Endothelial cell of umbilical vein (primary cell): ENCODE data around the gene PPP1R9A.

Experiments used
- CTCF ChIP-seq, 2 donors: IDR thresholded peaks; 1 replicate in 1 of 2; 2 replicates in 1 of 2; pipeline ENCODE4 v1.5.1; 2011; ENCODE audit warnings: low read length in 2 of 2, mild to moderate bottlenecking in 2 of 2, moderate library complexity in 2 of 2, control low read depth in 1 of 2, inconsistent platforms in 1 of 2, low read depth in 1 of 2; ENCODE audit not compliant: insufficient read depth in 1 of 2; ENCODE audit errors: extremely low read depth in 1 of 2
- EZH2 ChIP-seq: IDR thresholded peaks from 2 replicates; pipeline ENCODE4 v1.6.1; 2012; ENCODE audit warnings: borderline replicate concordance, low read depth, mild to moderate bottlenecking, moderate library complexity, low read length, inconsistent platforms; ENCODE audit not compliant: severe bottlenecking
- MYC ChIP-seq: IDR thresholded peaks from one replicate; pipeline ENCODE4 v1.6.1; 2011; ENCODE audit warnings: mild to moderate bottlenecking, low read depth, low read length
- POLR2A ChIP-seq: IDR thresholded peaks from 2 replicates; pipeline ENCODE4 v1.6.1; 2012; ENCODE audit warnings: low read depth, mild to moderate bottlenecking, control low read depth, low read length
- TF ChIP-seq, protein P1 (sequence below): IDR thresholded peaks from 2 replicates; pipeline ENCODE4 v1.6.1; 2011; ENCODE audit not compliant: insufficient read depth, insufficient read length

DNA sequence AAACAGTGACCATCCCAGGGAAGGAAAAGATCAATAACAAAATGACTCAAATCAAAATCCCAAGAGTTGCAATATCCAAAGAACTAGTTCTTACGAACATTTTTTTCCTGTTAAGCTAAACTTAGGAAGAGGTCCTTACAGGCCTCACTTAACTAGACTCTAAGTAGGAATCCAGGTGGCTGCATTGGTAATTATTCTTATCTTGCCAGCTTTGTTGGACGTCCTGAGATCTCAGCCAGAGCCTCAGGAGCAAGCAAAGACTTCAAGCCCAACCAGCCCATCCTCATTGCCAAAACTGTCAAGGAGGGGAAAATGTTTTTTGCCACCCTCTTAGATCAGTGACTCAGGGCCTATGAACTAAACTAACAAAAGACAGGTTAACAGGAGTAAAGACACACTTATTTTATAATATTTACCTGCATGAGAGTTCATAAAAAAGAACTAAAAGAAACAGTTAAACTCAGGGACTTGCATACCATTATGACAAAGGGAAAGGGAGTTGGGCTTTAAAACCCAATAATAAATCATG lies 18.3 kb upstream of the PPP1R9A start:
- TF ChIP-seq CTCF (IDR thresholded peaks at IDR 0.05; ENCODE audit: extremely low read depth in 1 of 2, insufficient read depth in 1 of 2, low read depth in 1 of 2, low read length in 2 of 2) (no peak), MYC (no peak), POLR2A (no peak), EZH2 (no peak)
- TF ChIP-seq, protein P1, sequence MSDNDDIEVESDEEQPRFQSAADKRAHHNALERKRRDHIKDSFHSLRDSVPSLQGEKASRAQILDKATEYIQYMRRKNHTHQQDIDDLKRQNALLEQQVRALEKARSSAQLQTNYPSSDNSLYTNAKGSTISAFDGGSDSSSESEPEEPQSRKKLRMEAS = no peak
